ENCODE measurements around the gene GOLGA6A.

GOLGA6A gene

GRCh38 chr15:74036271-74037170, 45.8 kb downstream of the GOLGA6A start:
- DNase-seq (ENCODE audit: low spot score): no peak

GRCh38 chr15:74035121-74036017, 47.0 kb downstream of the GOLGA6A start:
- no peak for DNase-seq (ENCODE audit: low spot score)

GRCh38 chr15:74034206-74034755, 48.1 kb downstream of the GOLGA6A start:
- no peak for DNase-seq (ENCODE audit: low spot score)

DNA sequence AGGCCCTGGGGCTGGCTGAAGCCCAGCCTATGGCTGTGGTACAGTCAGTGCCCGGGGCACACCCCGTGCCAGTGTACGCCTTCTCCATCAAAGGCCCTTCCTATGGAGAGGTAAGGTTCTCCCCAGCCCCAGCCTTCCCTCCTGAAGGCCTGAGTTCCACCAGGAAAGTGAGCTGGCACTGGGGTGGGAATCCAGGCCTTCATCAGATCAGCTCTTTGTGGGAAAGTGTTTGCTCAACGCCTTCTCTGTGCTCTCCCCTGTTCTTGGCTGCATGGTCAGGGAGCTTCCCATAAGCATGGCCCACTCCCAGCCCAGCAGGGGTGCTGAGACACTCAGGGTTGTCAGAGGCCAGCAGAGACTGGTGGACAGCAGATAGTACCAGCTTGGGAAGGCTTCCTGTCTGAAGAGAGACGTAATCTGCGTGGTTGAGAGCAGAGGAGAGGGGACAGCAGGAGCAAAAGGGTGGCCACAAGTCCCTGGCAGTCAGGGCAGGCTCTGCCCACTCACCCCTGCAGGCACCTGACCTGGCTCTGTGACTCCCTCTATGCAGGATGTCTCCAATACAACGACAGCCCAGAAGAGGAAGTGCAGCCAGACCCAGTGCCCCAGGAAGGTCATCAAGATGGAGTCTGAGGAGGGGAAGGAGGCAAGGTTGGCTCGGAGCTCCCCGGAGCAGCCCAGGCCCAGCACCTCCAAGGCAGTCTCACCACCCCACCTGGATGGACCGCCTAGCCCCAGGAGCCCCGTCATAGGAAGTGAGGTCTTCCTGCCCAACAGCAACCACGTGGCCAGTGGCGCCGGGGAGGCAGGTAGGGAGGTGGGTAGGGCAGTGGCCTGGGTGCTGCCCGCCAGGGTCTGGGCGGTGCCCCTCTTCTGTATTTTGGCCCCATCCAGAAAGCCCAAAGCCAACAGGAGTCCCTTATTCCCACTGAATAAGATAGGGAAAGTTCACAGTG, 49.5 kb downstream of the GOLGA6A start:
- no peak for DNase-seq (ENCODE audit: low spot score)

- no peak for DNase-seq (ENCODE audit: low spot score)
Measured at GRCh38 chr15:74032046-74032445, 50.3 kb downstream of the GOLGA6A start.

DNA sequence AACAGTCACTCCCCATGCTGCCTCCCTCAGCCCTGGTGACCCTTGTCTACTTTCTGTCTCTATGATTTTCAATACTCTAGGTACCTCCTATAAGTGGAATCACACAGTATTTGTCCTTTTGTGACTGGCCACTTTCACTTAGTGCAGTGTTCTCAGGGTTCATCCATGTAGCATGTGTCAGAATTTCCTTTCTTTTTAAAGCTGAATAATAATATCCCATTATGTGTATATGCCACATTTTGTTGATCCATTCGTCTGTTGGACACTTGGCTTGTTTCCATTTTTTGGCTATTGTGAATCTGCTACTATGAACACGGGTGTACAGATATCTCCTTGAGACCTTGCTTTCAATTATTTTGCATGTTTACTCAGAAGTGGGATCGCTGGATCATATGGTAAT, 53.7 kb downstream of the GOLGA6A start:
- DNase-seq (ENCODE audit: low spot score): no peak

DNA sequence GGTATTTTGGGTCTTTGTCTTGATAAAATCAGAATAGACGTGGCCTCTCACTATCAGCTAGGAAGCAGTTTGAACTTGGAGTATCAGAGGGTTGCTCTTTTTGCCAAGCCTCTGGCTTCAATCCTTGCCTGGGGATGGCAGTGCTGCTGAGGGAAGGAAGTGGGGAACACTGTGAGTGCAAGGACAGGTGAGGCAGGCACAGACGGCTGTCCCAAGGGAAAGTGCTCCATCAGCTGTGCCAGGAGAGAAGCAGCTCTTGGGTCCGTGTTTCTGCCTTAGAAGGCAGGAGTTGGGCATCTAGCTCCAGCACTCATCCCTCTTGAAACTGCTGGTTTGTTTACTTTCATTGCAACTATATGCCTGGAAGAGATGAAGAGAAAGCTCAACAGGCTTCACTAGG, 54.7 kb downstream of the GOLGA6A start:
- DNase-seq (ENCODE audit: low spot score): no peak

GRCh38 chr15:74025436-74025835, 56.9 kb downstream of the GOLGA6A start:
- no peak for DNase-seq (ENCODE audit: low spot score)

- no peak for DNase-seq (ENCODE audit: low spot score)
Measured at GRCh38 chr15:74024687-74025086, 57.7 kb downstream of the GOLGA6A start.

DNA sequence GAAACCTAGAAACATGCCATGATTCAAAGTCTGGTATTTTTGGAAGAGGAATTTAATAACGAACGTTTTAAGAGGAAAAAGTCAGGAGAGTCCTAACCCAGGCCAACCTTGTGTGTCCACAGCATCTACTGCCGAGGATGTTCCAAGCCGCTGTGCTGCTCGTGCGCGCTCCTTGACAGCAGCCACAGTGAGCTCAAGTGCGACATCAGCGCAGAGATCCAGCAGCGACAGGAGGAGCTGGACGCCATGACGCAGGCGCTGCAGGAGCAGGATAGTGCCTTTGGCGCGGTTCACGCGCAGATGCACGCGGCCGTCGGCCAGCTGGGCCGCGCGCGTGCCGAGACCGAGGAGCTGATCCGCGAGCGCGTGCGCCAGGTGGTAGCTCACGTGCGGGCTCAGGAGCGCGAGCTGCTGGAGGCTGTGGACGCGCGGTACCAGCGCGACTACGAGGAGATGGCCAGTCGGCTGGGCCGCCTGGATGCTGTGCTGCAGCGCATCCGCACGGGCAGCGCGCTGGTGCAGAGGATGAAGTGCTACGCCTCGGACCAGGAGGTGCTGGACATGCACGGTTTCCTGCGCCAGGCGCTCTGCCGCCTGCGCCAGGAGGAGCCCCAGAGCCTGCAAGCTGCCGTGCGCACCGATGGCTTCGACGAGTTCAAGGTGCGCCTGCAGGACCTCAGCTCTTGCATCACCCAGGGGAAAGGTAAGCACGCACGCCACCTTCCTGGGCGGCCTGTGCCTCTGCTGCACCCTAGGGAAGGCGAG, 59.5 kb downstream of the GOLGA6A start:
- no peak for DNase-seq (ENCODE audit: low spot score)
